ENCODE data around the gene CD22.
A peak's percentile ranks its signal among the peaks of the same experiment; 100 is the strongest.
"Not testable (repeated sequence)": the region's sequence is repeated elsewhere in the genome, so short reads cannot be mapped to it uniquely, and the experiment has no call there.

The CD22 gene

DNA sequence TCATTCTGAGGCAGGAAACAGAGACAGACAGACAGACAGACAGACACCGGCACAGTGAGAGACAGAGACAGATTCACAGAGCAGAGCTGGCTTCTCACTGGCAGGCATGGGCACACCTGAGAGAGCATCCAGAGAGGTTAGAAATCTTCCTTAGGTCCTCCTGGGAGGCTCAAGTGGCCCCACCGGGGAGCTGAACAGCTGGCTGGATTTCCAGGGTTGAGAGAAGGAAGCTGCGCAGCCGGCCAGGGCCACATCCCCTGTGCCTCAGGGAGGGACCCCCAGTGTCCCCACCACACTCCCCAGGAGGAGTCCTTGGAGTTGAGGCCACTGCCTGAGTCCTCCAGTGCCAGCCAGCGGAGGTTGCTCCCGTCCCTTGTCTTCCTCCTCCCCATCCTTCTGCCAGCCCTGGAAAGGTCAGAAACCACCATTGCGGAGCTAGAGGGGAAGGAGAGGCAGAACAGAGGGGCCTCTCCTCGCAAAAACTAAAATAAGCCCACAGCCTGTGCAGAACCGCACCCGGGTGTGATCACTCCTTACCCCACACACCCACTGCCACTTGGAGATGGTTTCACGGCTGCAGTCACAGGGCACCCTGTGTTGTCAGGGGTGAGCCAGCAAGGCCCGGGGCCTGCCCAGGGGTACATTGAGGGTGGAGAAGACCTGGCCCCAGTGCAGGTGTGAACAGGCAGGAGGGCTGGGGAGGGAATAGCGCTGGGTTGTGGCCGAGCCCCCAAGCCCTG is 33.4 kb downstream of the CD22 start:
- DNase-seq: peak; percentile 14

- peak; percentile 32 for DNase-seq
Measured at GRCh38 chr19:35363001-35363590, 34.1 kb downstream of the CD22 start.

DNA sequence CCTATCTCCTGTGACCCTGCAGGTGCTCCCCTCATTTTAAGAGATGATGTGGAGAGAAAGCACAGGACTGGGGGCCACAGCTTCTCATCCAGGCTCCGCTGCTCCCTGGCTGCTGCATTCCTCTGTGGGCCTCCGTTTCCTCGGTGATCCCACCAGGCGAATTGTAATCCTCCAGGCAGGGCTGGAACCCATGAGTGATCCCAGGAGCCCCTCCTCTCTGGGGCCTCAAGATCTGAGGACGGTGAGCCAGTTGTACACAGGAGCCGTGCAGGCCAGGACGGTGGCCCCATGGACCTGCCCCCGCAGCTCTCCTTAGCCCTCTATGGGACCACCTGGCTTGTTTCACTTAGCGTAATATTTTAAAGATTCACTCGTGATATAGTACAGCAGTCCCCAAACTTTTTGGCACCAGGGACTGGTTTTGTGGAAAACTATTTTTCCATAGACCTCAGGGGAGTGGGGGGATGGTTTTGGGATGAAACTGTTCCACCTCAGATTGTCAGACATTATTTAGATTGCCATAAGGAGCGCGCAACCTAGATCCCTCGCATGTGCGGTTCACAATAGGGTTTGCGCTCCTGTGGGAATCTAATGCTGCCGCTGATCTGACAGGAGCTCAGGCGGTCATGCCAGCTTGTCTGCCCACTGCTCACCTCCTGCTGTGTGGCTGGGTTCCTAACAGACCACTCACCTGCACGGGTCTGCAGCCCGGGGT is 34.9 kb downstream of the CD22 start:
- DNase-seq: no peak

GRCh38 chr19:35365303-35365702 is 36.3 kb downstream of the CD22 start:
- no peak for DNase-seq

- DNase-seq: no peak
Measured at GRCh38 chr19:35368378-35368777, 39.4 kb downstream of the CD22 start.

- DNase-seq: no peak
Measured at GRCh38 chr19:35369522-35369921, 40.5 kb downstream of the CD22 start.

GRCh38 chr19:35370722-35371121 is 41.7 kb downstream of the CD22 start, which contains the start of gene GPR42:
GPR42 (plus strand) TSS chr19:35371068; CDS start chr19:35371360, 292 bp downstream.
- no peak for DNase-seq

DNA sequence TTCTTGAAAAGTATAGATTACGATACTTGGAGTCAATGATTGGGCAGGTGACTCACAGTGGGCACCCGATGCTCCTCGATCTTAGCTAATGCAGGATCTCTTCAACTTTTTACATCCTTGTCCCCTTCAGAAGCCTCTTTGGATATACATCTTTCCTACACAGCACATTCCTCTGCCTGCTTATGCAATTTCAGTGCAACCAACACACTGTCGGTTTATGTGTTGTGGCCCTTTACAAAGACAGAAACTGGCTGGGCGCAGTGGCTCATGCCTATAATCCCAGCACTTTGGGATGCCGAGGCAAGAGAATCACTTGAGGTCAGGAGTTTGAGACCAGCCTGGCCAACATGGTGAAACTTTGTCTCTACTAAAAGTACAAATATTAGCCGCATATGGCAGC is 44.5 kb downstream of the CD22 start:
- DNase-seq: no peak

DNA sequence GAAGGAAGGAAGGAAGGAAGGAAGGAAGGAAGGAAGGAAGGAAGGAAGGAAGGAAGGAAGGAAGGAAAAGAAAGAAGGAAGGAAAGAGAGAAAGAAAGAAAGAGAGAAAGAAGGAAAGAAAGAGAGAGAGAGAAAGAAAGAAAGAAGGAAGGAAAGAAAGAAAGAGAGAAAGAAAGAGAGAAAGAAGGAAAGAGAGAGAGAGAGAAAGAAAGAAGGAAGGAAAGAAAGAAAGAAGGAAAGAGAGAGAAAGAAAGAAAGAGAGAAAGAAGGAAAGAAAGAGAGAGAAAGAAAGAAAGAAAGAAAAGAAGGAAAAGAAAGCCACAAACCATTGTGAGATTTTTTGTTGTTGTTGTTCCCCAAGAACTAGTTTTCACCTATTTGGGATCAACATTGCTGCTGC is 45.0 kb downstream of the CD22 start:
- DNase-seq: not testable (repeated sequence)

- no peak for DNase-seq
Measured at GRCh38 chr19:35375505-35376307, 46.7 kb downstream of the CD22 start.

- DNase-seq: no peak
Measured at GRCh38 chr19:35377656-35378055, 48.7 kb downstream of the CD22 start.

DNA sequence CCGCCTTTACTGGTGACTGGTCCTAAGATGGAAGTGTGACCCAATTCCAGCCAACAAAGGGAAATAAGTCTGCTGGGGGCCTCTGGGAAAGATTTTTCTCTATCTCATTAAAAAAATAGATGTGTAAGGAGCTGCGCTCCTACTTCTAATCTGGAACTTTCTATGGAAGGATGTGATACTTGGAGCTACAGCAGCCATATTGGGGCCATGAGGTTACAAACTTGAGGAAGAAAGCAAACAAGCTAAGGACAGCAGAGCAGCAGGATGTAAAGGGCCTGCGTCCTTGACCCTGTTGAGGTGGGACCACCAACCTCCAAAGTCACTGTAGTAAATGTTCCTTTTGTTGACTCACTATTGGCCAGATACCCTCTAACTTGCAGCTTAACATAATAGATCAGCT is 49.4 kb downstream of the CD22 start:
- no peak for DNase-seq

DNA sequence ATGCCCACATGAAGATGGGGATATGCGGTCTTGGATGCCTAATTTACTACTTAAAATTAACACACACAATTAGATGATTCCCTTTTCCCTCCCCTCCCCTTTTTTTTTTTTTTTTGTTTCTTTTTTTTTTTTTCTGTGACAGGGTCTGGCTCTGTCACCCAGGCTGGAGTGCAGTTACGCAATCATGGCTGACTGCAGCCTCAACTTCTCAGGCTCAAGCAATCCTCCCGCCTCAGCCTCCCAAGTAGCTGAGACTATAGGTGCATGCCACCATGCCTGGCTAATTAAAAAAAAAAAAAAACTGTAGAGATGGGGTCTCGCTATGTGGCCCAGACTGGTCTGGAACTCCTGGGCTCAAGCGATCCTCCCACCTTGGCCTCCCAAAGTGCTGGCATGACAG is 50.6 kb downstream of the CD22 start:
- not testable (repeated sequence) for DNase-seq

- no peak for DNase-seq
Measured at GRCh38 chr19:35379992-35380391, 51.0 kb downstream of the CD22 start.

DNA sequence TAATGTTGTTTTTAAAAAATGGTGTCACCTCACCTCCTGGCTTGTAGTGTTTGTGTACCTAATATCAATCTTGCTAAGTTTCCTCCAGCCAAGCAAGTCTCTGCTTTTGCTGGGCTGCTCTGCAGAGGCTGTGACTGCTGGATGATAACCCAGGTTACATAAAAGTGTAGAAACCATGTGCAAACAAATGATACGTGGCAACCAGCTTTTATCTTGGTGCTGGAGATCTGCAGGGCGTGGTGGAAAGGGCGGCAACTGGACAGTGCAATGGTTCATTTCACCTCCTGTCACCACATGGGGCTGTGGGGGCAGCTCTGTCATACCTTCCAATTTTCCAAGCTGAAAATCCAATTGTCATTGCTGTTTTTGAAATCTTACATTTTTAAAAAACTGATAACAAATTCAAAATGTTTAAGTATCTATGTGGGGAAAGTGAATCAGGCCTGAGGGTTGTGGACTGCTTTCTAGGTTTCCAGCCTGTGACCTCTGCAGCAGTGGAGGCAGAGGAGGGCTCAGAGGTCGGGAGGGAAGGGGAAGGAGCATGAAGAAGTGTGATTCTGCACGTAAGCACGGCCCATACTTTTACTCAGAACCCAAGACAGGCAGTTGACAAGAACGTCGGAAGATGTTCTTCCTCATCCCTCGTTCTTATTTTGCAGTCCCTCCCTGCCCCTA is 51.6 kb downstream of the CD22 start:
- DNase-seq: no peak

DNA sequence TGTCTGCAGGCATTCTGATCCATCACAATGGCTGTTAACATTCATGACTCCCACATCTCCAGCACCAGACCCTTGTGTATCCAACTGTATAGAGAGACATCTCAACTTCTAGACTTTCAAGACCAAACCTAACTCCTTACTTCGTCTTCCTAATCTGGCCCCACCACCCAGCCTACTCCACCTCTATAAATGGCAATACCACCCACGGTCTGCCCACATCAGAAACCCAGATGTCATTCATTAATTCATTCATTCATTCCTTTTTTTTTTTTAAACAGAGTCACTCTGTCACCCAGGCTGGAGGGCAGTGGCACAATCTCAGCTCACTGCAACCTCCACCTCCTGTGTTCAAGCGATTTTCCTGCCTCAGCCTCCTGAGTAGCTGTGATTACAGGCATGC is 52.3 kb downstream of the CD22 start:
- no peak for DNase-seq

DNA sequence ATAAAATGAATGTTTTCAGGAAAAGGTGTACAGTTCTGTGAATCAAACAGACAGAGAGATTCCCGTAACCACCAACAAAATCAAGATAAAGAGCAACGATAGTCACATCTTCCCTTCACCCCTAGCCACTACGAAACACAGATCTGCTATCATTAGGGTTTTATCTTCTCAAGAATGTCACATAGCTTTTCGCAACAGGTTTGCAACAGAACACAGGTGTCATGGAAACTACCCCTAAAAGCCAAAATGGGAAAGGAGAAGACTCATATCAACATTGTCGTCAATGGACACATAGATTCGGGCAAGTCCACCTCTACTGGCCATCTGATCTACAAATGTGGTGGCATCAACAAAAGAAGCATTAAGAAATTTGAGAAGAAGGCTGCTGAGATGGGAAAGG is 52.9 kb downstream of the CD22 start:
- DNase-seq: no peak

DNA sequence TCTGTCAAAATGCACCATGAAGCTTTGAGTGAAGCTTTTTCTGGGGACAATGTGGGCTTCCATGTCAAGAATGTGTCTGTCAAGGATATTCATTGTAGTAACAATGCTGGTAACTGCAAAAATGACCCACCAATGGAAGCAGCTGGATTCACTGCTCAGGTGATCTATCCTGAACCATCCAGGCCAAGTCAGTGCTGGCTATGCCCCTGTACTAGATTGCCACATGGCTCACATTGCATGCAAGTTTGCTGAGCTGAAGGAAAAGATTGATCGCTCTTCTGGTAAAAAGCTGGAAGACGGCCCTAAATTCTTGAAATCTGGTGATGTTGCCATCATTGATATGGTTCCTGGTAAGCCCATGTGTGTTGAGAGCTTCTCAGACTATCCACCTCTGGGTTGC is 54.5 kb downstream of the CD22 start:
- DNase-seq: no peak

DNA sequence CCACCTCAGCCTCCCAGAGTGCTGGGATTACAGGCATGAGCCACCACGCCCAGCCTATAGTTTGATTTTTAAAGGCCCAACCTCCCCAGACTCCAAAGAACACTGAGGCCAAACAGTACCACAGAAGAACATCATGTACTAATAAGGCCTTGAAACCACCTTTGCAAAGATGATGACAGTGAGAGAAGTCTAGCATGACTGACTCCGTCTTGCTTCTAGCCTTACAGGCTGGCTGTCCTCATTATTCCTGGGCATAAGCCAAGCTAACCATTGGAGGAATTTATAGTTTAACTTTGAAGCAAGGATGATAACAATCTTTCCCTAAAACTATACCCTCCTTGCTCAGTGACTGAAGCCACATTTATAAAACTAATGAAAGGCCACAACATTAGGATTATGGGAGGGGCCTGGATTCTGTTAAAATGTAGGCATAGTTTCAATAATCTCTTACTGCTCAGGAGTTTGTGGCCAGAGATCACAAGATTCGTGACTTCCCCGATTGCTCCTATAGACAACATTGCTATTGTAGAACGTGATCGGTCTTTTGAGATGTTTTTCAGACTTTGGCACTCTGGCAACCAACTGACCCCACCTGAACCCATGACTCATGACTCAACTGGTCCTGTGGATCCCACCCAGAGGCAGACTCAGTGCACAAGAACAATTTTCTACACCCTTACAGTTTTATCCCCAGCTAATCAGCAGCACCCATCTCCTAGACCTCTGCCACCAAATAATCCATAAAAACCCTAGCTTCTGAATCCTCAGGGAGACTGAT is 59.5 kb downstream of the CD22 start:
- DNase-seq: no peak

DNA sequence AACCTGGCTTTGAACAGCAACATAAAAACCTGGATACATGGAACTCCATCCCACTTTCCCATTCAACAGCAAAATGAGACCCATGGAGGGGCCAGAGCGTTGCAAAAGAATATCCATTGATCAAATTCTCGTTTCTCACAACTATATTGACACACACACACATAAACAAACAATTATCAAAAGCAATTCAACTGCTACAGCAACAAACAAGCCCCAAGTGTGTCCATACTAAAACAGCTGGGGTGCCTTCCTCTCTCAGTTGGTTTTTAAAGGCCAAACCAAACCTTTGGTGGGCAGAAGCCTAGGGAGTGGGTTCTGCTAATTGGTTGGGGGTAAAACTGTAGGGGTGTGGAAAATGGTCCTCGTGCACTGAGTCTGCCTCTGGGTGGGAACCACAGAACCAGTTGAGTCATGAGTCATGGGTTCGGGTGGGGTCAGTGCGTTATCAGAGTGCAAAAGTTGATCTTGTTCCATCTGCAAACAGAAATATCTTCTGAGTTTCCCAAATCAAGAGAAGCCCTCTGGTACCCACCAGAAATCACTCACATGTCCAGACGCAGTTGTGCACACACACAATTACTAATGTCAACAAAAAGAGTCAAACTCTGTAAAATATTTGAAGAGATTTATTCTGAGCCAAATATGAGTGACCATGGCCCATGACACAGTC is 60.3 kb downstream of the CD22 start:
- DNase-seq: no peak

Measured in NCI-H2171 treated with DMSO at 0.1 percent for 48 hours (cell line).